HL-60 (cell line): ENCODE results near the gene C16orf54.
"Not testable (repeated sequence)": the region's sequence is repeated elsewhere in the genome, so short reads cannot be mapped to it uniquely, and the experiment has no call there.

Experiments used
- DNase-seq, 2 experiments: peaks; one replicate each; pipeline ENCODE4 v3.0.0-alpha.2; 2010 to 2020; ENCODE audit warnings: low read depth in 1 of 2, low spot score in 1 of 2
- H3K27ac ChIP-seq: fragments of 250-450 bp; sonication (Bioruptor Pico); replicated peaks from 2 replicates; pipeline ENCODE4 v1.5.1; 2020; ENCODE audit warnings: mild to moderate bottlenecking, moderate library complexity
- H3K27me3 ChIP-seq: fragments of 250-450 bp; sonication (Bioruptor Pico); 2 replicates; pipeline ENCODE4 v1.5.1; 2021; ENCODE audit warnings: mild to moderate bottlenecking, moderate library complexity; ENCODE audit not compliant: insufficient read depth, poor library complexity, severe bottlenecking
- H3K4me3 ChIP-seq: replicated peaks from 2 replicates; pipeline ENCODE4 v1.5.1; 2011; ENCODE audit warnings: mild to moderate bottlenecking, control low read depth, low read length; ENCODE audit not compliant: insufficient read depth
- CTCF ChIP-seq: IDR thresholded peaks from one replicate; pipeline ENCODE4 v1.5.1; 2011; ENCODE audit warnings: low read length, control low read depth, inconsistent platforms; ENCODE audit not compliant: insufficient read depth
- GABPA ChIP-seq: IDR thresholded peaks from 2 replicates; pipeline ENCODE4 v1.6.1; 2012; ENCODE audit warnings: low read depth
- POLR2AphosphoS5 ChIP-seq: IDR thresholded peaks from 2 replicates; pipeline ENCODE4 v1.6.1; 2012; ENCODE audit warnings: low read depth
- REST ChIP-seq: IDR thresholded peaks from 2 replicates; pipeline ENCODE4 v1.6.1; 2012; ENCODE audit warnings: low read depth; ENCODE audit not compliant: insufficient replicate concordance
- SPI1 ChIP-seq: IDR thresholded peaks from 2 replicates; pipeline ENCODE4 v1.6.1; 2012; ENCODE audit warnings: low read depth, mild to moderate bottlenecking, borderline replicate concordance

Gene C16orf54

GRCh38 chr16:29761882-29762281 lies 16.1 kb upstream of the C16orf54 start:
- TF ChIP-seq REST, result no peak
- TF ChIP-seq SPI1, result no peak
- TF ChIP-seq CTCF, result no peak
- no peak for TF ChIP-seq GABPA
- no peak for TF ChIP-seq POLR2AphosphoS5
- Histone ChIP-seq H3K27ac (no peak overlapping the region), H3K27me3 (no peaks in the 10 kb centered on the region), H3K4me3 (no peak overlapping the region)
- DNase-seq, result no peak

GRCh38 chr16:29761280-29761651 lies 15.5 kb upstream of the C16orf54 start:
- not testable (repeated sequence) for DNase-seq, H3K27ac ChIP-seq, H3K27me3 ChIP-seq, H3K4me3 ChIP-seq

GRCh38 chr16:29760567-29761279 lies 14.9 kb upstream of the C16orf54 start:
- DNase-seq, result no peak
- TF ChIP-seq CTCF (no peak), POLR2AphosphoS5 (no peak), GABPA (no peak), SPI1 (no peak), REST (no peak)
- Histone ChIP-seq H3K27me3 (no peaks in the 10 kb centered on the region), H3K27ac (no peak overlapping the region), H3K4me3 (no peak overlapping the region)

- Histone ChIP-seq H3K27me3 (no peaks in the 10 kb centered on the region), H3K27ac (peak overlapping the region; percentile 41), H3K4me3 (no peak overlapping the region)
- TF ChIP-seq CTCF (no peak), SPI1 (no peak), GABPA (no peak), POLR2AphosphoS5 (no peak), REST (no peak)
- DNase-seq, result peak in 1 of 2 experiments; percentile 32
These were observed 12.2 kb upstream of the C16orf54 start for GRCh38 chr16:29757950-29758466.

- H3K27ac ChIP-seq, H3K27me3 ChIP-seq, DNase-seq: not testable (repeated sequence)
These were observed 11.3 kb upstream of the C16orf54 start for GRCh38 chr16:29757086-29757485.

More at GRCh38 chr16:29757086-29757485, 11.3 kb upstream of the C16orf54 start:
- H3K4me3 ChIP-seq, result not testable (repeated sequence)
